Right renal pelvis (tissue), 4 donors: Measurements from ENCODE around the gene SLAMF1. TPM values are rescaled to one million over a fixed set of nuclear protein-coding genes. Genes with fewer than 3 reads are reported as not detected.
"Not testable (repeated sequence)": the region's sequence is repeated elsewhere in the genome, so short reads cannot be mapped to it uniquely, and the experiment has no call there.

Source experiments
- DNase-seq, 4 donors: peaks; one replicate each; pipeline ENCODE4 v3.0.0-alpha.2; 2013; ENCODE audit warnings: low read depth in 4 of 4, low spot score in 3 of 4, missing footprints in 1 of 4
- polyA plus RNA-seq, 4 donors: library from polyadenylated mRNA; unstranded; fragments of 120-200 nt; gene quantifications; one replicate each; pipeline ENCODE4 v1.2.1, GENCODE V29; 2013; ENCODE audit not compliant: insufficient read length in 4 of 4

Gene SLAMF1
- polyA plus RNA-seq, 4 donors = 0.10 to 0.18 (median 0.16) TPM

GRCh38 chr1:160640359-160641123 lies 6.3 kb downstream of the SLAMF1 start:
- DNase-seq = no peak

DNA sequence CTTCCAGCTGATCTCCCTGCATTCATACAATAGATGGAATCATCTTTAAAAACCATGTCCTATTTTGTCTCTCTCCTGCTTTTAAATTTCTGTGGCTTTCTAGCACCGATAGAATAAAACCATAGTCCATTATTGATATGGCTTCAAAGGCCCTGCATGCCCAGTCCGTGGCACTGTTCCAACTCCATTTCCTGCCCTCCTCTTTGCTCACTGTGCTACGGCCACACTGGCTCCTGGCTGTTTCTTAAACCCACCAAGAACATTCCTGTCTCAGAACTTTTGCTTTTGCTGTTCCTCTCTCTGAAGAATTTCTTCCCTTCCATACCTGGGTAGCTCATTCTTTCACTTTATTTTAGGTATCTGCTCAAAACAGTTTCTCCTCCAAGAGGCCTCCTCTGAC lies 7.2 kb downstream of the SLAMF1 start:
- no peak for DNase-seq

DNA sequence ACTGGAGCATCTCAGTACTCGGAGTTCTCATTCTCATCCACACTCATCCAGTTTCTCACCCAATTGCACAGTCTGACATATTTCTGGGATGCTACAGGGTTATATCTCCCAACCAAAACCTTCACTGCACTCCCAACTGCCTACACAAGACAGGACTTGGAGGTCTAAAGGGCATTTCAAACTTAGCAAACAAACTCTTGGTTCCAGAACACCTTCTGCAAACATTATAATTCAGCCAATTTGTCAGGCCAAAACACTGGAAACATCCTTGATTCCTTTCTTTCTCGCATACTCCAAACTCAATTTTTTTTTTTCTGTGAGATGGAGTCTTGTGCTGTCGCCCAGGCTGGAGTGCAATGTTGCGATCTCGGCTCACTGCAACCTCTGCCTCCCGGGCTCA lies 7.9 kb downstream of the SLAMF1 start:
- DNase-seq = no peak

GRCh38 chr1:160638540-160638857 lies 8.3 kb downstream of the SLAMF1 start:
- no peak for DNase-seq

- DNase-seq = no peak
These were observed 8.9 kb downstream of the SLAMF1 start for GRCh38 chr1:160637821-160638539.

GRCh38 chr1:160637065-160637464 lies 9.8 kb downstream of the SLAMF1 start:
- no peak for DNase-seq

DNA sequence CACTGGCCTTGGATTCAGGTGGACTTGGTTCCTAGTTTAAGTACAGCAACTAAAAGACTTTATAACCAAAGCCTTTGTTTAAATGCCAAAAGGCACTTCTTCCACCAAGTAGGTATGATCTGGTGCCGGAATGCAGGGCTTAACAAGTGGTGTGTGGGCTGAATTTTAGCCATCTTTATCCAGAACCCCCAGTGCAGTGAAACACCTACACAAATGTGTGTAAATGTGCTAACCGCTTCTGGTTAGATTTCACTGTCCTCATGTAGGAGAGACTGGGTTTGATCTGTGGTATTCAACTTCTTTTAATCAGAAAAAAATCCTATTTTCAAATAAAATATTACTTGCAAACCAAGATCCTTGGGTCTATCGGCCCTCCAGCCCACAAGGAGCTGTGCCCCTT lies 10.3 kb downstream of the SLAMF1 start:
- no peak for DNase-seq

DNA sequence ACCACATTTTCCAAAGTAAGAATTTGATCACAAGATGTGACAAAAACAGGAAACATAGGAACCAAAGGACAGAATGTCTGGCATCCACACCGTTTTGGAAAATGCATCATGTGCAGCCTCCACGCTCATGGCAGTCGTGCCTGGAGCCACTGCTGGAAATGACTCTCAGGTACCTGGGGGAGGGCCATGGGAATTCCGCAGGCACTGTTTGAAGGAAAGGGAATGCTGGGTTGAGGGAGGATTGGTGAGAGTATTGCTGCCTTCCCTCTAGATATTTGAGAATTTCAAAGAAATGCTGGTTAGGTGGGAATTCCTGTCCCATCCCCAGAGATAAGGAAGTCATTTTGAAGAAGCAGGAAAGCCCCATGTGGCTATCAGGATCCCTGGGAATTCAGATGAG lies 10.8 kb downstream of the SLAMF1 start:
- DNase-seq = no peak

- DNase-seq = no peak
These were observed 12.0 kb downstream of the SLAMF1 start for GRCh38 chr1:160634543-160635491.

DNA sequence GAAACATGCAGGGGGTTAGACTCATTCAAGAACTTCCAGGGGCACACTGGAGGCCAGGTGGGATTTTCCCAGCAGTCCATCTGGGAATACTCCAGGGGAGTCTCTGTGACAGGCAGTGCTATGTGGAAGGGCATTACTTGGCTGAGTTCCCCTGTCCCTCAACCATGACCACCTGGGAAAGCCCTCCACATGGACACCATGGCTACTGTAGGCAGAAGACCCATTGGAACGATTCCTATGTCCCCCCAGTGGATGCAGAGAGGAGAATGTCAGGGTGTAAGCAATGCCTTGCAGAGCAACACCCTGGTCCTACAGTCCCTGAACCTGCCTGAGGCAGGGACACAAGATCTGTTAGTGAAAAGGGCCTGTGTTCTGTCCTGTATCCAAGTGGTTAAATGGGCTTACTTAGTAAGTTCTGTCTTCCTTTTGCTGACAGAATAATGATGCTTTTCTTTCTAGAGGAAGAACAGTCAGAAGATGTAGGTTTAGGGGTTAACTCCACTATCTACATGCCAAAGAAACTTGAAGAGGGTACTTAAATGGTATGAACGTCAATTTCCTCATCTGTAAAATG lies 13.4 kb downstream of the SLAMF1 start:
- DNase-seq = no peak

DNA sequence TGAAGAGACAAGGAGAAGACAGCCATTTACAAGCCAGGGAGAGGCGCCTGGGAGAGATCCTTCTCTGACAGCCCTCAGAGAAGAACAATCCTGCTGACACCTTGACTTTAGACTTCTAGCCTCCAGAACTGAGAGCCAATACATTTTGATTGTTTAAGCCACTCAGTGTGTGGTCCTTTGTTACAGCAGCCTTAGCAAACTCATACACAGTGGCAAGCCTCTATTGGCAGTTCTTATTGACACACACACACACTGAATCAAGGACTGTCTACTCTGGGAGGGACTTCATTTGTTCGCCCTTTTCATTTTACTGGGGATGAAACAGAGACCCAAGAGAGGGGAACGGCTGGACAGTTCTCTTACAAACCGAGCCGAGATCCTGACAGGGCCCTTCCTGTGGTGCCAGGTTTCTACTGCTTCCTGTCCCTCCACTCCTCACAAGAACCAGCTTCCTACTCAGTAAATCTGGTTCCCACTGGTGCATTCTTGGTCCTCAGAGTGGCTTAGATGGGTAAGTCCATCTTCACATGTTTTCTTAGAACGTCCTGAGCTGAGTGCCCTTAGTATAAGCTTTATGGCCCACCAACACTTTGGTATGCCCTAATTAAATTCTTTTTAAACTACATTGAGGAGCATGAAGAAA lies 14.7 kb downstream of the SLAMF1 start:
- DNase-seq = no peak

GRCh38 chr1:160630523-160631451 lies 16.1 kb downstream of the SLAMF1 start:
- DNase-seq = no peak

DNA sequence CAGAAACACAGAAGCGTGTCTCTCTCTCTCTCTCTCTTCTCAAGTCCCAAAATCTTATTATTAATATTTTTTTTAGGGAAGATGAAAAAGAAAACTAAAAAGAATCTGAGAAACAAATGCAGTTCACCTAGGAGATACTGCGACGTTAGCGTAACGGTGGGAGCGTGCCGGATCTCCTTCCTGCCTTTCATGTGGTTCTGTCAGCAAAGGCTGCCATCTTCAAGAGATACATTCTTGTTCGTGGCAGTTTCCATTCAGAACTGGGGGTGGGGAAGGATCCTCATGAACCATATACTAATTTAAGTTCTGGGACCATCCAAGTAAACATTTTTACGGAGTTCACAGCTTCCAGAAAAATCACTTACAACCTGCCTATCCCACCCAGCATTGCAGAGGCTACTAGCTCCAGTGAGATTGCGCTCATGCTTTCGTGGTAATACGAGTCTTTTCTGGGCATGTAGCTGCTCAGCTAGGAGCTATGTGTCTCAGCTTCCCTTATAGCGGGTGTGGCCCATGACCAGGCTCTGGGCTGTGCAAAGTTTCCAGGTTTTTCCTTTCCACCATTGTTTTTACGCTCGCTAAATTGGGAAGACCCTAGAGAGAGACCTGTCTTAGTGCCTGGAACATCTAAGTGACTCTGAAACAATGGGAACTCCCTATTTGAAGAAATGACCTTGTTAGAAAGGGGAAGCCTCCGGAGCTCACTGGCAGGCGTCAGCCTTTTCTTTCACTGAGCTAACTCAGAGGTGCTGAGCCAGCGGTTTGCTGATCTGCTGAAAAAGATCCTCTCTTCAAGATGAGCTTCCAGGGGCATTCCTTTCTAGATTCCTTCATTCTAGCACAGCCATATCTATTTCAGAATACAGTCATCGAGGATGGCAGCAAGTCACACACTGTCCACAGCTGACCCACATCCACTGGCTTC lies 17.3 kb downstream of the SLAMF1 start:
- no peak for DNase-seq

GRCh38 chr1:160628799-160629263 lies 18.0 kb downstream of the SLAMF1 start:
- no peak for DNase-seq

GRCh38 chr1:160627677-160628289 lies 19.1 kb downstream of the SLAMF1 start:
- not testable (repeated sequence) for DNase-seq

- DNase-seq = no peak
These were observed 20.1 kb downstream of the SLAMF1 start for GRCh38 chr1:160626509-160627342.
